Nephron progenitor cell (in vitro differentiated cells): ENCODE results near the gene LRCH3.

Experiments
- DNase-seq: peaks from one replicate; pipeline ENCODE4 v3.0.0; 2021
- H3K27ac Mint-ChIP-seq: 2 replicates; pipeline ENCODE4 v1.8.0; 2021; ENCODE audit warnings: mild to moderate bottlenecking, moderate library complexity, mixed read lengths
- H3K27me3 Mint-ChIP-seq: 2 replicates; pipeline ENCODE4 v1.8.0; 2021; ENCODE audit warnings: mild to moderate bottlenecking, low read depth, mixed read lengths; ENCODE audit not compliant: poor library complexity
- H3K36me3 Mint-ChIP-seq: 2 replicates; pipeline ENCODE4 v1.8.0; 2021; ENCODE audit warnings: low read depth, mixed read lengths
- H3K4me1 Mint-ChIP-seq: 2 replicates; pipeline ENCODE4 v1.8.0; 2021; ENCODE audit warnings: mixed read lengths
- H3K4me3 Mint-ChIP-seq: 2 replicates; pipeline ENCODE4 v1.8.0; 2021; ENCODE audit warnings: mild to moderate bottlenecking, moderate library complexity, mixed read lengths
- H3K9me3 Mint-ChIP-seq: 2 replicates; pipeline ENCODE4 v1.8.0; 2021; ENCODE audit warnings: mild to moderate bottlenecking, moderate library complexity, mixed read lengths
- CTCF ChIP-seq: fragments of 200-600 bp; sonication (generic); IDR thresholded peaks from 2 replicates; pipeline ENCODE4 v1.5.0; 2021; ENCODE audit warnings: antibody characterized with exemption

The LRCH3 gene

GRCh38 chr3:197802779-197803459, 11.9 kb downstream of the LRCH3 start:
- DNase-seq: no peak
- Mint-ChIP-seq H3K9me3 (peaks cover 12% of the 10 kb centered on the region), H3K4me1 (peaks cover 6% of the 10 kb centered on the region), H3K27me3 (no peaks in the 10 kb centered on the region), H3K36me3 (peaks cover 68% of the 10 kb centered on the region), H3K4me3 (no peak overlapping the region), H3K27ac (no peak overlapping the region)
- TF ChIP-seq CTCF: no peak

- Mint-ChIP-seq H3K27me3 (no peaks in the 10 kb centered on the region), H3K36me3 (peaks cover 63% of the 10 kb centered on the region), H3K4me3 (no peak overlapping the region), H3K27ac (no peak overlapping the region), H3K9me3 (peaks cover 12% of the 10 kb centered on the region), H3K4me1 (peaks cover 22% of the 10 kb centered on the region)
- TF ChIP-seq CTCF: no peak
- no peak for DNase-seq
Observed at GRCh38 chr3:197804511-197804910, 13.5 kb downstream of the LRCH3 start.

GRCh38 chr3:197807969-197808587, 17.0 kb downstream of the LRCH3 start:
- no peaks in the 10 kb centered on the region for H3K27me3 Mint-ChIP-seq
- peaks cover 26% of the 10 kb centered on the region for H3K4me1 Mint-ChIP-seq
- no peak for TF ChIP-seq CTCF
- no peak overlapping the region for H3K4me3 Mint-ChIP-seq
- H3K36me3 Mint-ChIP-seq: peaks cover 47% of the 10 kb centered on the region
- peak overlapping the region; percentile 84 for H3K27ac Mint-ChIP-seq
- no peak for DNase-seq
- no peaks in the 10 kb centered on the region for H3K9me3 Mint-ChIP-seq

- no peak for DNase-seq
- no peaks in the 10 kb centered on the region for H3K27me3 Mint-ChIP-seq
- H3K27ac Mint-ChIP-seq: peak overlapping the region; percentile 90
- peaks cover 7% of the 10 kb centered on the region for H3K9me3 Mint-ChIP-seq
- peaks cover 26% of the 10 kb centered on the region for H3K4me1 Mint-ChIP-seq
- TF ChIP-seq CTCF: no peak
- H3K36me3 Mint-ChIP-seq: peaks cover 54% of the 10 kb centered on the region
- H3K4me3 Mint-ChIP-seq: peak overlapping the region; percentile 22
Observed at GRCh38 chr3:197809356-197810020, 18.4 kb downstream of the LRCH3 start.

GRCh38 chr3:197810901-197811300, 19.8 kb downstream of the LRCH3 start:
- no peak for DNase-seq
- H3K27ac Mint-ChIP-seq: no peak overlapping the region
- no peak for TF ChIP-seq CTCF
- H3K4me1 Mint-ChIP-seq: peaks cover 26% of the 10 kb centered on the region
- peaks cover 7% of the 10 kb centered on the region for H3K9me3 Mint-ChIP-seq
- no peaks in the 10 kb centered on the region for H3K27me3 Mint-ChIP-seq
- no peak overlapping the region for H3K4me3 Mint-ChIP-seq
- H3K36me3 Mint-ChIP-seq: peaks cover 49% of the 10 kb centered on the region
